Neural cell (in vitro differentiated cells): Measurements from ENCODE around the gene ACSL6. TPM values are rescaled to one million over a fixed set of nuclear protein-coding genes. Genes with fewer than 3 reads are reported as not detected.

Experiments used
- H2AFZ ChIP-seq: fragments of 200-600, 300-800 bp; sonication (generic), shearing (Covaris generic); 2 replicates; pipeline ENCODE4 v1.6.0; 2014; ENCODE audit warnings: low read depth, mild to moderate bottlenecking, antibody characterized with exemption, low read length, moderate library complexity
- H3F3A ChIP-seq: fragments of 200-600 bp; shearing (Covaris generic); 2 replicates; pipeline ENCODE4 v1.6.1; 2016; ENCODE audit warnings: mild to moderate bottlenecking, moderate library complexity, mixed read lengths, antibody characterized with exemption, low read length; ENCODE audit not compliant: insufficient read depth, poor library complexity, severe bottlenecking
- H3K27ac ChIP-seq: fragments of 200-600, 300-800 bp; sonication (generic), shearing (Covaris generic); 2 replicates; pipeline ENCODE4 v1.5.1; 2014; ENCODE audit warnings: mild to moderate bottlenecking, low read length, moderate library complexity
- H3K27me3 ChIP-seq: fragments of 300-800, 200-600 bp; sonication (generic), shearing (Covaris generic); 2 replicates; pipeline ENCODE4 v1.6.0; 2014; ENCODE audit warnings: mild to moderate bottlenecking, low read depth, low read length, moderate library complexity; ENCODE audit not compliant: insufficient read depth
- H3K36me3 ChIP-seq: fragments of 300-800, 200-600 bp; sonication (generic), shearing (Covaris generic); 2 replicates; pipeline ENCODE4 v1.5.1; 2014; ENCODE audit warnings: mild to moderate bottlenecking, antibody characterized with exemption, low read length, moderate library complexity; ENCODE audit not compliant: insufficient read depth
- H3K4me2 ChIP-seq: fragments of 300-800, 200-600 bp; sonication (generic), shearing (Covaris generic); 2 replicates; pipeline ENCODE4 v1.6.0; 2014; ENCODE audit warnings: mild to moderate bottlenecking, low read length
- H3K4me3 ChIP-seq: fragments of 300-800, 200-600 bp; sonication (generic), shearing (Covaris generic); 2 replicates; pipeline ENCODE4 v1.5.1; 2014; ENCODE audit warnings: mild to moderate bottlenecking, low read length, moderate library complexity
- H3K79me2 ChIP-seq: fragments of 200-600 bp; shearing (Covaris generic); replicated peaks from 2 replicates; pipeline ENCODE4 v1.6.0; 2014; ENCODE audit warnings: mild to moderate bottlenecking, low read length, moderate library complexity; ENCODE audit not compliant: insufficient read depth
- H3K9ac ChIP-seq: fragments of 300-800, 200-600 bp; sonication (generic), shearing (Covaris generic); 2 replicates; pipeline ENCODE4 v1.6.1; 2016; ENCODE audit warnings: mild to moderate bottlenecking, low read length, mixed read lengths
- H3K9me2 ChIP-seq: fragments of 200-600 bp; shearing (Covaris generic); 2 replicates; pipeline ENCODE4 v1.6.1; 2016; ENCODE audit warnings: mild to moderate bottlenecking, low read length, mixed read lengths; ENCODE audit not compliant: insufficient read depth
- H3K9me3 ChIP-seq: fragments of 200-600, 300-800 bp; sonication (generic), shearing (Covaris generic); 2 replicates; pipeline ENCODE4 v1.6.1; 2016; ENCODE audit warnings: mild to moderate bottlenecking, mixed run types, low read length, moderate library complexity, mixed read lengths
- H4K20me1 ChIP-seq: fragments of 200-600 bp; shearing (Covaris generic); 2 replicates; pipeline ENCODE4 v1.6.1; 2016; ENCODE audit warnings: mild to moderate bottlenecking, mixed run types; ENCODE audit not compliant: insufficient read depth
- CTCF ChIP-seq: fragments of 450-650 bp; IDR thresholded peaks from 2 replicates; pipeline ENCODE4 v1.5.1; 2014; ENCODE audit warnings: antibody characterized with exemption, mild to moderate bottlenecking, moderate library complexity; ENCODE audit not compliant: poor library complexity, severe bottlenecking
- EP300 ChIP-seq: fragments of 450-650 bp; conservative IDR thresholded peaks from 2 replicates; pipeline ENCODE4 v1.6.1; 2014; ENCODE audit warnings: antibody characterized with exemption, mild to moderate bottlenecking, moderate library complexity; ENCODE audit not compliant: poor library complexity, severe bottlenecking
- EZH2 ChIP-seq: fragments of 200-600, 300-800 bp; shearing (Covaris generic), sonication (generic); IDR thresholded peaks from 2 replicates; pipeline ENCODE4 v1.6.1; 2014; ENCODE audit warnings: antibody characterized with exemption, low read length, borderline replicate concordance, mild to moderate bottlenecking; ENCODE audit not compliant: insufficient read depth, poor library complexity, severe bottlenecking
- MXI1 ChIP-seq: fragments of 450-650 bp; conservative IDR thresholded peaks from 2 replicates; pipeline ENCODE4 v1.6.1; 2014; ENCODE audit warnings: antibody characterized with exemption, mild to moderate bottlenecking; ENCODE audit not compliant: poor library complexity, severe bottlenecking
- POLR2AphosphoS5 ChIP-seq: IDR thresholded peaks from 2 replicates; pipeline ENCODE4 v1.6.1; 2012
- RAD21 ChIP-seq: fragments of 450-650 bp; conservative IDR thresholded peaks from 2 replicates; pipeline ENCODE4 v1.6.1; 2014; ENCODE audit warnings: antibody characterized with exemption, mild to moderate bottlenecking, moderate library complexity
- SMC3 ChIP-seq: fragments of 450-650 bp; conservative IDR thresholded peaks from 2 replicates; pipeline ENCODE4 v1.6.1; 2014; ENCODE audit warnings: antibody characterized with exemption, mild to moderate bottlenecking, moderate library complexity; ENCODE audit not compliant: poor library complexity
- TAF1 ChIP-seq: IDR thresholded peaks from 2 replicates; pipeline ENCODE4 v1.6.1; 2012; ENCODE audit warnings: low read depth
- polyA plus RNA-seq: library from polyadenylated mRNA; depleted of rRNA; stranded (reverse); fragments of >200 nt; gene quantifications from 2 replicates; pipeline ENCODE4 v1.2.3, GENCODE V29; 2014
- TF ChIP-seq, protein P1 (sequence below): IDR thresholded peaks from 2 replicates; pipeline ENCODE4 v1.6.1; 2012; ENCODE audit warnings: borderline replicate concordance

The ACSL6 gene
- polyA plus RNA-seq, 1 donor from 2014 or later: 30.5 TPM

DNA sequence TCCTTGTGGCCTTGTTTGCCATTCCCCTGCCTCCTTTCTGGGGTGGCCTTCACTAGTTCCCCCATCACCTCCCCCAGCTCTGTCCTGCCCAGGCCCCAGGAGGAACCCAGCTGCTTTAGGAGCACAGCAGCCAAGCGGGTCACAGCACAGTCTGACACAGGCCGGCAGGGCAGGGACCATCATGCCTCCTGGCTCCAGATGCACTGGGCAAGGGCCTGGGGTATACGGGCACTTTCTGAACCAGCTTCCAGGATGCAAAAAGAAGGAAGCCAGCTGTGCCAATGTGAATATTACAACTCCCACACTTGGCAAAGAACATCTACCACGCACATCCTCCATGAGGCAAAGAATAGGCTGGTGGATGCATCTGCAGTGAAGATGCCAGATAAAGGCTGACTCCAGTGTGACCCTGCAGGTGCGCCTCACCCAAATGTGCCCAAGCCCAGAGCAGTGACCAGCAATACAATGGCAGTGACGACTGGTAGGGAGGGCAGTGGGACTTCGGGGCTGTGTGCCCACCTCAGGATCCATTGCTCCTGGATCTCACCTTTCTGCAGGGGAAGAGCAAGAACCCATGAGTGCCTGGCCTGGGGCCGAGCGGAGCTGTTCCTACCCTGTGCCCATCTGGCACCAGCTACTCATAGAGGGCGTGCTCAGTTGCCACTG lies 42.7 kb upstream of the ACSL6 start:
- Histone ChIP-seq H3K36me3 (no peaks in the 10 kb centered on the region), H3K27me3 (no peaks in the 10 kb centered on the region), H3K79me2 (no peaks in the 10 kb centered on the region), H3K9me3 (no peaks in the 10 kb centered on the region), H4K20me1 (no peaks in the 10 kb centered on the region), H3K4me2 (no peak overlapping the region), H3F3A (no peaks in the 10 kb centered on the region), H3K9me2 (no peaks in the 10 kb centered on the region), H3K27ac (no peak overlapping the region), H3K4me3 (no peak overlapping the region), H3K9ac (no peak overlapping the region), H2AFZ (no peak overlapping the region)
- TF ChIP-seq EZH2 (no peak), MXI1 (no peak), EP300 (no peak), TAF1 (no peak), POLR2AphosphoS5 (no peak), CTCF (no peak), SMC3 (no peak), RAD21 (no peak)
- TF ChIP-seq, protein P1, sequence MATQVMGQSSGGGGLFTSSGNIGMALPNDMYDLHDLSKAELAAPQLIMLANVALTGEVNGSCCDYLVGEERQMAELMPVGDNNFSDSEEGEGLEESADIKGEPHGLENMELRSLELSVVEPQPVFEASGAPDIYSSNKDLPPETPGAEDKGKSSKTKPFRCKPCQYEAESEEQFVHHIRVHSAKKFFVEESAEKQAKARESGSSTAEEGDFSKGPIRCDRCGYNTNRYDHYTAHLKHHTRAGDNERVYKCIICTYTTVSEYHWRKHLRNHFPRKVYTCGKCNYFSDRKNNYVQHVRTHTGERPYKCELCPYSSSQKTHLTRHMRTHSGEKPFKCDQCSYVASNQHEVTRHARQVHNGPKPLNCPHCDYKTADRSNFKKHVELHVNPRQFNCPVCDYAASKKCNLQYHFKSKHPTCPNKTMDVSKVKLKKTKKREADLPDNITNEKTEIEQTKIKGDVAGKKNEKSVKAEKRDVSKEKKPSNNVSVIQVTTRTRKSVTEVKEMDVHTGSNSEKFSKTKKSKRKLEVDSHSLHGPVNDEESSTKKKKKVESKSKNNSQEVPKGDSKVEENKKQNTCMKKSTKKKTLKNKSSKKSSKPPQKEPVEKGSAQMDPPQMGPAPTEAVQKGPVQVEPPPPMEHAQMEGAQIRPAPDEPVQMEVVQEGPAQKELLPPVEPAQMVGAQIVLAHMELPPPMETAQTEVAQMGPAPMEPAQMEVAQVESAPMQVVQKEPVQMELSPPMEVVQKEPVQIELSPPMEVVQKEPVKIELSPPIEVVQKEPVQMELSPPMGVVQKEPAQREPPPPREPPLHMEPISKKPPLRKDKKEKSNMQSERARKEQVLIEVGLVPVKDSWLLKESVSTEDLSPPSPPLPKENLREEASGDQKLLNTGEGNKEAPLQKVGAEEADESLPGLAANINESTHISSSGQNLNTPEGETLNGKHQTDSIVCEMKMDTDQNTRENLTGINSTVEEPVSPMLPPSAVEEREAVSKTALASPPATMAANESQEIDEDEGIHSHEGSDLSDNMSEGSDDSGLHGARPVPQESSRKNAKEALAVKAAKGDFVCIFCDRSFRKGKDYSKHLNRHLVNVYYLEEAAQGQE: no peak

- no peak overlapping the region for H2AFZ ChIP-seq
- no peaks in the 10 kb centered on the region for H3K9me3 ChIP-seq
- no peak overlapping the region for H3K9ac ChIP-seq
- no peak overlapping the region for H3K27ac ChIP-seq
- no peaks in the 10 kb centered on the region for H3K9me2 ChIP-seq
- TF ChIP-seq EP300: no peak
- no peak for TF ChIP-seq TAF1
- no peak for TF ChIP-seq POLR2AphosphoS5
- TF ChIP-seq EZH2: no peak
- no peak for TF ChIP-seq SMC3
- TF ChIP-seq, protein P1: no peak
- H4K20me1 ChIP-seq: no peaks in the 10 kb centered on the region
- H3F3A ChIP-seq: no peaks in the 10 kb centered on the region
- no peak overlapping the region for H3K4me2 ChIP-seq
- no peaks in the 10 kb centered on the region for H3K79me2 ChIP-seq
- no peaks in the 10 kb centered on the region for H3K27me3 ChIP-seq
- H3K4me3 ChIP-seq: no peak overlapping the region
- no peaks in the 10 kb centered on the region for H3K36me3 ChIP-seq
Measured at GRCh38 chr5:132053483-132053882, 42.0 kb upstream of the ACSL6 start.
